ENCODE measurements around the gene GREB1. TPM values are rescaled to one million over a fixed set of nuclear protein-coding genes. Genes with fewer than 3 reads are reported as not detected.

Gene GREB1
- total RNA-seq, 2 donors from 2014 or later: 0.15 to 1.1 TPM

GRCh38 chr2:11611251-11611650 lies 77.4 kb downstream of the GREB1 start:
- Mint-ChIP-seq H3K4me1 (peaks cover under 1% of the 10 kb centered on the region), H3K4me3 (no peak overlapping the region), H3K27ac (no peak overlapping the region), H3K36me3 (ENCODE audit: low read depth) (no peaks in the 10 kb centered on the region), H3K27me3 (peaks cover 22% of the 10 kb centered on the region)
- DNase-seq: no peak
- ATAC-seq: no peak
- H3K9me3 ChIP-seq (ENCODE audit: control insufficient read depth, low read length, poor library complexity, severe bottlenecking): no peaks in the 10 kb centered on the region

- Mint-ChIP-seq H3K4me3 (no peak overlapping the region), H3K4me1 (peaks cover 2% of the 10 kb centered on the region), H3K27ac (no peak overlapping the region), H3K36me3 (ENCODE audit: low read depth) (no peaks in the 10 kb centered on the region), H3K27me3 (peaks cover 31% of the 10 kb centered on the region)
- no peaks in the 10 kb centered on the region for H3K9me3 ChIP-seq (ENCODE audit: control insufficient read depth, low read length, poor library complexity, severe bottlenecking)
- ATAC-seq (no peak), DNase-seq (no peak)
These were observed 78.8 kb downstream of the GREB1 start for GRCh38 chr2:11612553-11613215.

GRCh38 chr2:11613297-11613696 lies 79.5 kb downstream of the GREB1 start:
- H3K36me3 Mint-ChIP-seq (ENCODE audit: low read depth): no peaks in the 10 kb centered on the region
- H3K4me1 Mint-ChIP-seq: peaks cover 2% of the 10 kb centered on the region
- no peaks in the 10 kb centered on the region for H3K9me3 ChIP-seq (ENCODE audit: control insufficient read depth, low read length, poor library complexity, severe bottlenecking)
- no peak for ATAC-seq
- no peak for DNase-seq
- peaks cover 31% of the 10 kb centered on the region for H3K27me3 Mint-ChIP-seq
- no peak overlapping the region for H3K4me3 Mint-ChIP-seq
- H3K27ac Mint-ChIP-seq: no peak overlapping the region

GRCh38 chr2:11615209-11615608 lies 81.4 kb downstream of the GREB1 start:
- H3K9me3 ChIP-seq (ENCODE audit: control insufficient read depth, low read length, poor library complexity, severe bottlenecking): no peaks in the 10 kb centered on the region
- peaks cover 2% of the 10 kb centered on the region for H3K4me1 Mint-ChIP-seq
- no peak for ATAC-seq
- H3K36me3 Mint-ChIP-seq (ENCODE audit: low read depth): no peaks in the 10 kb centered on the region
- no peak overlapping the region for H3K4me3 Mint-ChIP-seq
- no peak overlapping the region for H3K27ac Mint-ChIP-seq
- no peak for DNase-seq
- H3K27me3 Mint-ChIP-seq: peaks cover 34% of the 10 kb centered on the region

GRCh38 chr2:11616097-11616687 lies 82.3 kb downstream of the GREB1 start:
- Mint-ChIP-seq H3K27me3 (peaks cover 33% of the 10 kb centered on the region), H3K36me3 (ENCODE audit: low read depth) (no peaks in the 10 kb centered on the region), H3K27ac (peak overlapping the region; percentile 14), H3K4me1 (peaks cover 2% of the 10 kb centered on the region), H3K4me3 (no peak overlapping the region)
- DNase-seq (no peak), ATAC-seq (no peak)
- no peaks in the 10 kb centered on the region for H3K9me3 ChIP-seq (ENCODE audit: control insufficient read depth, low read length, poor library complexity, severe bottlenecking)

GRCh38 chr2:11616851-11617415 lies 83.1 kb downstream of the GREB1 start:
- Mint-ChIP-seq H3K4me3 (no peak overlapping the region), H3K27ac (peak overlapping the region; percentile 14), H3K27me3 (peaks cover 28% of the 10 kb centered on the region), H3K36me3 (ENCODE audit: low read depth) (no peaks in the 10 kb centered on the region), H3K4me1 (peaks cover 2% of the 10 kb centered on the region)
- H3K9me3 ChIP-seq (ENCODE audit: control insufficient read depth, low read length, poor library complexity, severe bottlenecking): no peaks in the 10 kb centered on the region
- DNase-seq (no peak), ATAC-seq (no peak)

GRCh38 chr2:11617527-11617926 lies 83.7 kb downstream of the GREB1 start:
- DNase-seq: no peak
- Mint-ChIP-seq H3K27ac (no peak overlapping the region), H3K4me3 (no peak overlapping the region), H3K36me3 (ENCODE audit: low read depth) (no peaks in the 10 kb centered on the region), H3K27me3 (peaks cover 28% of the 10 kb centered on the region), H3K4me1 (peaks cover 2% of the 10 kb centered on the region)
- H3K9me3 ChIP-seq (ENCODE audit: control insufficient read depth, low read length, poor library complexity, severe bottlenecking): no peaks in the 10 kb centered on the region
- no peak for ATAC-seq

GRCh38 chr2:11617984-11618707 lies 84.3 kb downstream of the GREB1 start:
- no peak for ATAC-seq
- H3K4me1 Mint-ChIP-seq: peaks cover 2% of the 10 kb centered on the region
- H3K27me3 Mint-ChIP-seq: peaks cover 29% of the 10 kb centered on the region

GRCh38 chr2:11618708-11619062 lies 84.8 kb downstream of the GREB1 start:
- ATAC-seq: no peak
- Mint-ChIP-seq H3K4me3 (no peak overlapping the region), H3K4me1 (peaks cover 2% of the 10 kb centered on the region), H3K27ac (no peak overlapping the region), H3K27me3 (peaks cover 29% of the 10 kb centered on the region), H3K36me3 (ENCODE audit: low read depth) (no peaks in the 10 kb centered on the region)
- H3K9me3 ChIP-seq (ENCODE audit: control insufficient read depth, low read length, poor library complexity, severe bottlenecking): no peaks in the 10 kb centered on the region
- DNase-seq: no peak

More at GRCh38 chr2:11617984-11618707, 84.3 kb downstream of the GREB1 start:
- Mint-ChIP-seq H3K27ac (no peak overlapping the region), H3K36me3 (ENCODE audit: low read depth) (no peaks in the 10 kb centered on the region), H3K4me3 (no peak overlapping the region)
- DNase-seq: no peak
- no peaks in the 10 kb centered on the region for H3K9me3 ChIP-seq (ENCODE audit: control insufficient read depth, low read length, poor library complexity, severe bottlenecking)

- H3K27ac Mint-ChIP-seq: no peak overlapping the region
- H3K27me3 Mint-ChIP-seq: peaks cover 24% of the 10 kb centered on the region
- H3K4me1 Mint-ChIP-seq: peaks cover under 1% of the 10 kb centered on the region
- DNase-seq (no peak), ATAC-seq (no peak)
- H3K4me3 Mint-ChIP-seq: no peak overlapping the region
- H3K36me3 Mint-ChIP-seq (ENCODE audit: low read depth): no peaks in the 10 kb centered on the region
- no peaks in the 10 kb centered on the region for H3K9me3 ChIP-seq (ENCODE audit: control insufficient read depth, low read length, poor library complexity, severe bottlenecking)
These were observed 87.6 kb downstream of the GREB1 start for GRCh38 chr2:11621410-11621809.

GRCh38 chr2:11622611-11623010 lies 88.8 kb downstream of the GREB1 start:
- DNase-seq (no peak), ATAC-seq (no peak)
- Mint-ChIP-seq H3K27me3 (peaks cover 17% of the 10 kb centered on the region), H3K4me1 (no peaks in the 10 kb centered on the region), H3K27ac (no peak overlapping the region), H3K4me3 (no peak overlapping the region), H3K36me3 (ENCODE audit: low read depth) (no peaks in the 10 kb centered on the region)
- H3K9me3 ChIP-seq (ENCODE audit: control insufficient read depth, low read length, poor library complexity, severe bottlenecking): no peaks in the 10 kb centered on the region

GRCh38 chr2:11624893-11625292 lies 91.0 kb downstream of the GREB1 start:
- Mint-ChIP-seq H3K36me3 (ENCODE audit: low read depth) (no peaks in the 10 kb centered on the region), H3K27ac (no peak overlapping the region), H3K4me3 (no peak overlapping the region), H3K4me1 (no peaks in the 10 kb centered on the region), H3K27me3 (peaks cover 18% of the 10 kb centered on the region)
- DNase-seq (no peak), ATAC-seq (no peak)
- no peaks in the 10 kb centered on the region for H3K9me3 ChIP-seq (ENCODE audit: control insufficient read depth, low read length, poor library complexity, severe bottlenecking)

GRCh38 chr2:11625671-11626070 lies 91.8 kb downstream of the GREB1 start:
- DNase-seq (no peak), ATAC-seq (no peak)
- H3K27me3 Mint-ChIP-seq: peaks cover 20% of the 10 kb centered on the region
- H3K27ac Mint-ChIP-seq: no peak overlapping the region
- no peaks in the 10 kb centered on the region for H3K36me3 Mint-ChIP-seq (ENCODE audit: low read depth)
- no peaks in the 10 kb centered on the region for H3K9me3 ChIP-seq (ENCODE audit: control insufficient read depth, low read length, poor library complexity, severe bottlenecking)
- H3K4me1 Mint-ChIP-seq: peaks cover under 1% of the 10 kb centered on the region
- H3K4me3 Mint-ChIP-seq: no peak overlapping the region

Data from T-helper 17 cell (primary cell).